GM23338 (cell line): ENCODE data around the gene CHST11. TPM values are rescaled to one million over a fixed set of nuclear protein-coding genes. Genes with fewer than 3 reads are reported as not detected.

Source experiments
- ATAC-seq: fragments of 200-7000 bp; cut with Tn5 transposase; 3 replicates; pipeline ENCODE4 v1.9.1; 2020
- DNase-seq: peaks from one replicate; pipeline ENCODE4 v3.0.0-alpha.2; 2015; ENCODE audit warnings: low spot score
- H2AFZ ChIP-seq: fragments of 200-600 bp; sonication (generic); 2 replicates; pipeline ENCODE4 v1.8.0; 2016; ENCODE audit warnings: antibody characterized with exemption, mild to moderate bottlenecking, moderate library complexity
- H3F3A ChIP-seq: fragments of 200-600 bp; sonication (generic); replicated peaks from 2 replicates; pipeline ENCODE4 v1.8.0; 2017; ENCODE audit warnings: antibody characterized with exemption, mixed run types, low read depth
- H3K27ac ChIP-seq: fragments of 200-600 bp; sonication (generic); 2 replicates; pipeline ENCODE4 v1.6.1; 2016; ENCODE audit warnings: low read depth
- H3K27me3 ChIP-seq: fragments of 200-600 bp; sonication (generic); 2 replicates; pipeline ENCODE4 v1.8.0; 2016; ENCODE audit warnings: mild to moderate bottlenecking, mixed run types, moderate library complexity; ENCODE audit not compliant: insufficient read depth
- H3K36me3 ChIP-seq: fragments of 200-600 bp; sonication (generic); 2 replicates; pipeline ENCODE4 v1.8.0; 2016; ENCODE audit warnings: mild to moderate bottlenecking; ENCODE audit not compliant: insufficient read depth
- H3K4me1 ChIP-seq: fragments of 200-600 bp; sonication (generic); 2 replicates; pipeline ENCODE4 v1.8.0; 2016; ENCODE audit warnings: mild to moderate bottlenecking, moderate library complexity; ENCODE audit not compliant: insufficient read depth
- H3K4me2 ChIP-seq: fragments of 200-600 bp; sonication (generic); 2 replicates; pipeline ENCODE4 v1.7.1; 2017; ENCODE audit warnings: mixed run types
- H3K4me3 ChIP-seq: fragments of 200-600 bp; sonication (generic); 2 replicates; pipeline ENCODE4 v1.6.1; 2016; ENCODE audit warnings: mixed run types
- H3K79me2 ChIP-seq: fragments of 200-600 bp; sonication (generic); replicated peaks from 2 replicates; pipeline ENCODE4 v1.8.0; 2017; ENCODE audit warnings: mild to moderate bottlenecking; ENCODE audit not compliant: insufficient read depth
- H3K9me2 ChIP-seq: fragments of 200-600 bp; sonication (generic); 2 replicates; pipeline ENCODE4 v1.8.0; 2017; ENCODE audit not compliant: insufficient read depth
- H4K20me1 ChIP-seq: fragments of 200-600 bp; sonication (generic); replicated peaks from 2 replicates; pipeline ENCODE4 v1.8.0; 2017; ENCODE audit warnings: mild to moderate bottlenecking; ENCODE audit not compliant: insufficient read depth
- H3K27ac Mint-ChIP-seq: 2 replicates; pipeline ENCODE4 v1.8.0; 2020; ENCODE audit warnings: inconsistent platforms, mild to moderate bottlenecking, moderate library complexity, mixed read lengths
- H3K27me3 Mint-ChIP-seq: 3 replicates; pipeline ENCODE4 v1.8.0; 2022; ENCODE audit warnings: low read depth, mild to moderate bottlenecking, moderate library complexity, mixed read lengths, inconsistent platforms; ENCODE audit not compliant: insufficient read depth, poor library complexity
- H3K36me3 Mint-ChIP-seq: 3 replicates; pipeline ENCODE4 v1.8.0; 2021; ENCODE audit warnings: low read depth, mild to moderate bottlenecking, inconsistent platforms, moderate library complexity, mixed read lengths
- H3K4me1 Mint-ChIP-seq: 3 replicates; pipeline ENCODE4 v1.8.0; 2020; ENCODE audit warnings: mild to moderate bottlenecking, inconsistent platforms, mixed read lengths
- H3K4me3 Mint-ChIP-seq: 3 replicates; pipeline ENCODE4 v1.8.0; 2021; ENCODE audit warnings: moderate library complexity, mild to moderate bottlenecking, inconsistent platforms, mixed read lengths
- H3K9me3 Mint-ChIP-seq: 3 replicates; pipeline ENCODE4 v1.8.0; 2020; ENCODE audit warnings: moderate library complexity, mild to moderate bottlenecking, inconsistent platforms, mixed read lengths
- CREB1 ChIP-seq: fragments of 250-450 bp; sonication (Bioruptor Pico); IDR thresholded peaks from 2 replicates; pipeline ENCODE4 v1.5.0; 2020; ENCODE audit warnings: low read depth, mild to moderate bottlenecking, moderate library complexity
- CTCF ChIP-seq, 2 experiments: fragments of 200-600 bp in 1 of 2; sonication (generic) in 1 of 2; conservative IDR thresholded peaks; 2 replicates each; pipeline versions ENCODE4 v1.5.1 to v1.6.1; 2016 to 2017; ENCODE audit warnings: antibody characterized with exemption in 2 of 2, low read depth in 2 of 2, mild to moderate bottlenecking in 2 of 2, moderate library complexity in 1 of 2
- ETS1 ChIP-seq: IDR thresholded peaks from 2 replicates; pipeline ENCODE4 v1.6.1; 2016; ENCODE audit warnings: antibody characterized with exemption
- EZH2 ChIP-seq: fragments of 200-600 bp; sonication (generic); IDR thresholded peaks from one replicate; pipeline ENCODE4 v1.8.0; 2017; ENCODE audit warnings: antibody characterized with exemption, mild to moderate bottlenecking, low read depth; ENCODE audit not compliant: unreplicated experiment
- EZH2phosphoT487 ChIP-seq: fragments of 200-600 bp; sonication (generic); IDR thresholded peaks from one replicate; pipeline ENCODE4 v1.8.1; 2018; ENCODE audit warnings: antibody characterized with exemption; ENCODE audit not compliant: unreplicated experiment
- JUNB ChIP-seq: IDR thresholded peaks from one replicate; pipeline ENCODE4 v1.6.1; 2016; ENCODE audit warnings: antibody characterized with exemption; ENCODE audit not compliant: unreplicated experiment
- NANOG ChIP-seq: IDR thresholded peaks from 2 replicates; pipeline ENCODE4 v1.6.1; 2016; ENCODE audit warnings: antibody characterized with exemption, borderline replicate concordance
- POLR2AphosphoS5 ChIP-seq: IDR thresholded peaks from 2 replicates; pipeline ENCODE4 v1.6.1; 2016; ENCODE audit warnings: antibody characterized with exemption, low read depth
- REST ChIP-seq: IDR thresholded peaks from one replicate; pipeline ENCODE4 v1.6.1; 2018; ENCODE audit warnings: antibody characterized with exemption; ENCODE audit not compliant: unreplicated experiment
- STAT1 ChIP-seq: IDR thresholded peaks from one replicate; pipeline ENCODE4 v1.6.1; 2016; ENCODE audit warnings: antibody characterized with exemption; ENCODE audit not compliant: unreplicated experiment
- ZNF114 ChIP-seq: fragments of 250-450 bp; sonication (Bioruptor Pico); IDR thresholded peaks from 2 replicates; pipeline ENCODE4 v1.5.0; 2020; ENCODE audit warnings: mild to moderate bottlenecking, moderate library complexity
- ZNF331 ChIP-seq: fragments of 250-450 bp; sonication (Bioruptor Pico); IDR thresholded peaks from 2 replicates; pipeline ENCODE4 v1.5.0; 2020; ENCODE audit warnings: low read depth, mild to moderate bottlenecking, moderate library complexity
- ZNF462 ChIP-seq: fragments of 250-450 bp; sonication (Bioruptor Pico); IDR thresholded peaks from 2 replicates; pipeline ENCODE4 v1.5.0; 2020; ENCODE audit warnings: mild to moderate bottlenecking, moderate library complexity
- polyA plus RNA-seq: library from polyadenylated mRNA; unstranded; fragments of >200 nt; fragmentation: Nextera tagmentation; extraction: Ambion mirVana; gene quantifications from 2 replicates; pipeline ENCODE4 v1.2.1, GENCODE V29; 2016
- total RNA-seq: library from RNA; depleted of rRNA; stranded (reverse); fragments of >200 nt; shearing (Covaris generic); gene quantifications from 2 replicates; pipeline ENCODE4 v1.2.3, GENCODE V29; 2014

CHST11 gene
- total and polyA plus RNA-seq, 2 experiments from 2014 or later, result 7.7 to 25.7 TPM

GRCh38 chr12:104714369-104714768 lies 257.6 kb downstream of the CHST11 start:
- Histone ChIP-seq H3K4me2 (no peak overlapping the region), H3F3A (no peaks in the 10 kb centered on the region), H3K79me2 (no peaks in the 10 kb centered on the region), H3K4me1 (peaks cover 14% of the 10 kb centered on the region), H3K4me3 (no peak overlapping the region), H3K9me2 (no peaks in the 10 kb centered on the region), H3K36me3 (no peaks in the 10 kb centered on the region), H3K27me3 (no peaks in the 10 kb centered on the region), H3K27ac (no peak overlapping the region), H2AFZ (no peak overlapping the region), H4K20me1 (no peaks in the 10 kb centered on the region)
- Mint-ChIP-seq H3K27me3 (peaks cover 7% of the 10 kb centered on the region), H3K4me1 (peaks cover 37% of the 10 kb centered on the region), H3K9me3 (no peaks in the 10 kb centered on the region), H3K36me3 (no peaks in the 10 kb centered on the region), H3K4me3 (no peak overlapping the region), H3K27ac (no peak overlapping the region)
- no peak for ATAC-seq
- no peak for DNase-seq
- TF ChIP-seq EZH2 (no peak), ZNF114 (CRISPR knock-in tag) (no peak), STAT1 (no peak), EZH2phosphoT487 (no peak), CTCF (conservative IDR thresholded peaks at IDR 0.05; ENCODE audit: low read depth in 2 of 2) (no peak), CREB1 (CRISPR knock-in tag) (no peak), NANOG (no peak), ZNF462 (no peak), REST (no peak), ZNF331 (no peak), POLR2AphosphoS5 (no peak), ETS1 (no peak), JUNB (no peak)
